HG03378 (cell line): ENCODE results near the gene LZTFL1.

Source experiments
- ATAC-seq: cut with Tn5 transposase; IDR thresholded peaks from one replicate; pipeline ENCODE4 v1.9.1; 2021; ENCODE audit warnings: mild to moderate bottlenecking, moderate library complexity; ENCODE audit not compliant: unreplicated experiment

Gene LZTFL1

GRCh38 chr3:45814322-45814721 lies 27.6 kb downstream of the LZTFL1 start:
- no peak for ATAC-seq

GRCh38 chr3:45807681-45808540 lies 34.0 kb downstream of the LZTFL1 start:
- ATAC-seq = no peak

GRCh38 chr3:45807133-45807532 lies 34.8 kb downstream of the LZTFL1 start:
- no peak for ATAC-seq

GRCh38 chr3:45806072-45806471 lies 35.8 kb downstream of the LZTFL1 start:
- no peak for ATAC-seq

- ATAC-seq = no peak
These were observed 38.5 kb downstream of the LZTFL1 start for GRCh38 chr3:45803252-45803935.

- no peak for ATAC-seq
These were observed 39.8 kb downstream of the LZTFL1 start for GRCh38 chr3:45802146-45802545.

- no peak for ATAC-seq
These were observed 41.3 kb downstream of the LZTFL1 start for GRCh38 chr3:45800611-45801010.

GRCh38 chr3:45799586-45799985 lies 42.3 kb downstream of the LZTFL1 start:
- ATAC-seq = no peak

GRCh38 chr3:45798034-45798433 lies 43.9 kb downstream of the LZTFL1 start:
- ATAC-seq = no peak

- no peak for ATAC-seq
These were observed 44.8 kb downstream of the LZTFL1 start for GRCh38 chr3:45796902-45797637.

GRCh38 chr3:45795882-45796765 lies 45.8 kb downstream of the LZTFL1 start, which contains the start of gene SLC6A20:
Gene SLC6A20 (minus strand): TSS chr3:45796536. CDS start chr3:45796419, 117 bp downstream.
- ATAC-seq = no peak

GRCh38 chr3:45795509-45795881 lies 46.4 kb downstream of the LZTFL1 start:
- ATAC-seq = no peak

GRCh38 chr3:45794660-45795059 lies 47.3 kb downstream of the LZTFL1 start:
- no peak for ATAC-seq

- no peak for ATAC-seq
These were observed 47.8 kb downstream of the LZTFL1 start for GRCh38 chr3:45794177-45794560.

- no peak for ATAC-seq
These were observed 48.3 kb downstream of the LZTFL1 start for GRCh38 chr3:45793482-45794176.

- ATAC-seq = no peak
These were observed 49.3 kb downstream of the LZTFL1 start for GRCh38 chr3:45792516-45793172.

GRCh38 chr3:45792036-45792435 lies 49.9 kb downstream of the LZTFL1 start:
- no peak for ATAC-seq

GRCh38 chr3:45790596-45790995 lies 51.3 kb downstream of the LZTFL1 start:
- no peak for ATAC-seq

GRCh38 chr3:45789235-45789812 lies 52.6 kb downstream of the LZTFL1 start:
- ATAC-seq = no peak
